Measurements from ENCODE around the gene HSFY2. TPM values are rescaled to one million over a fixed set of nuclear protein-coding genes. Genes with fewer than 3 reads are reported as not detected.

Gene HSFY2
- total and polyA plus RNA-seq, 9 of the 15 experiments (the other 6 are each of a cell fraction or from before 2014, with no cell fraction given) = not detected

Small RNAs within 50 kb of the gene (small RNA-seq; reads per million reads assigned to genes)
- not detected for gene GPM6BP2

Other genes with a start within 250 kb of the HSFY2 start
- not detected in 2 replicates for gene HSFY1, start 227.0 kb downstream of the HSFY2 start, total RNA-seq (2014; rRNA removed)
- gene HSFY1, start 227.0 kb downstream of the HSFY2 start, total RNA-seq (2014; rRNA removed; fragmentation: Illumina TruSeq; extraction: Trizol) = not detected in 2 replicates
- gene HSFY1, start 227.0 kb downstream of the HSFY2 start, total RNA-seq (2015; rRNA removed; fragmentation: Illumina TruSeq; extraction: Trizol) = not detected in 2 replicates
- gene HSFY1, start 227.0 kb downstream of the HSFY2 start, total RNA-seq (2021) = not detected in 2 replicates
- not detected in 2 replicates for gene HSFY1, start 227.0 kb downstream of the HSFY2 start, polyA plus RNA-seq (2011; rRNA removed)
- gene HSFY1, start 227.0 kb downstream of the HSFY2 start, polyA plus RNA-seq (2014; fragmentation: Illumina TruSeq; extraction: Trizol) = not detected in 2 replicates
- not detected for gene HSFY1, start 227.0 kb downstream of the HSFY2 start, polyA plus RNA-seq (2014; fragmentation: Nextera tagmentation; extraction: Ambion mirVana)
- not detected in 2 replicates for gene HSFY1, start 227.0 kb downstream of the HSFY2 start, polyA plus RNA-seq (2014; rRNA removed)

Measured in K562 (cell line).